ENCODE results near the gene ZNF439. TPM values are rescaled to one million over a fixed set of nuclear protein-coding genes. Genes with fewer than 3 reads are reported as not detected.

ZNF439 gene
- total and polyA plus RNA-seq, 2 of the 13 experiments (the other 11 are each of a cell fraction or from before 2014, with no cell fraction given), result 2.9 to 4.9 TPM

DNA sequence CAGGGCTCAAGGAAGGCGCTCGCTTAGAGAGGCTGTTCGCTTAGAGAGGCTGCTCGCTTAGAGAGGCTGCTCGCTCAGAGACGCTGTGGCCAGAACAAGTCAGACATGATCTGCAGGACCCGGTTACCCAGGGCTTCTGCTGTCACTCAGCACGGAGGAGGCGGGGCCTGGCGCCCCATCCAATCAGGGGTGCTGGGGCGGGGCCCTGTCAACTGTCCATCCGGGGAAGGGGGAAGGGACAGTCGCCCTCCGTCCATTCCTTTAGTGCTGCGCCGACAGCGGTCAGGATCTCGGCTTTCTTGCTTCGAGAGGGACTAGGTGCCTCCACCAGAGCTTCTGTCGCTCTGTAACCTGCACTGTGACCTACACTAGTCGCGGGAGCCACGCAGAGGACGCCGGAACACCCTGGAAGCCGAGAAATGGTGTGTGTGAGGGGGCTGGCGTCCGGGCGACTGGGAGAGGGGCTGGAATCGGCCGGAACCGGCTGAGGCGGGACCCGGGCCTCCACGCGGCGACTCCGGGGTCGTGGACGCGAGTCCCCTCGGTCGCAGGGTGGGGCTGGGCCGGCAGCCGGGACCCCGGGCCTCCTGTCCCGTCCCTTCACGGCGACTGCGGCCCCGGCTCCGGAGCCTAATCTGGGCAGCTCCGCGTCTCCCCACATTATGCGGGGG, 34.4 kb upstream of the ZNF439 start, which contains the start of gene ZNF440 (continued):
- TF ChIP-seq, protein P1, sequence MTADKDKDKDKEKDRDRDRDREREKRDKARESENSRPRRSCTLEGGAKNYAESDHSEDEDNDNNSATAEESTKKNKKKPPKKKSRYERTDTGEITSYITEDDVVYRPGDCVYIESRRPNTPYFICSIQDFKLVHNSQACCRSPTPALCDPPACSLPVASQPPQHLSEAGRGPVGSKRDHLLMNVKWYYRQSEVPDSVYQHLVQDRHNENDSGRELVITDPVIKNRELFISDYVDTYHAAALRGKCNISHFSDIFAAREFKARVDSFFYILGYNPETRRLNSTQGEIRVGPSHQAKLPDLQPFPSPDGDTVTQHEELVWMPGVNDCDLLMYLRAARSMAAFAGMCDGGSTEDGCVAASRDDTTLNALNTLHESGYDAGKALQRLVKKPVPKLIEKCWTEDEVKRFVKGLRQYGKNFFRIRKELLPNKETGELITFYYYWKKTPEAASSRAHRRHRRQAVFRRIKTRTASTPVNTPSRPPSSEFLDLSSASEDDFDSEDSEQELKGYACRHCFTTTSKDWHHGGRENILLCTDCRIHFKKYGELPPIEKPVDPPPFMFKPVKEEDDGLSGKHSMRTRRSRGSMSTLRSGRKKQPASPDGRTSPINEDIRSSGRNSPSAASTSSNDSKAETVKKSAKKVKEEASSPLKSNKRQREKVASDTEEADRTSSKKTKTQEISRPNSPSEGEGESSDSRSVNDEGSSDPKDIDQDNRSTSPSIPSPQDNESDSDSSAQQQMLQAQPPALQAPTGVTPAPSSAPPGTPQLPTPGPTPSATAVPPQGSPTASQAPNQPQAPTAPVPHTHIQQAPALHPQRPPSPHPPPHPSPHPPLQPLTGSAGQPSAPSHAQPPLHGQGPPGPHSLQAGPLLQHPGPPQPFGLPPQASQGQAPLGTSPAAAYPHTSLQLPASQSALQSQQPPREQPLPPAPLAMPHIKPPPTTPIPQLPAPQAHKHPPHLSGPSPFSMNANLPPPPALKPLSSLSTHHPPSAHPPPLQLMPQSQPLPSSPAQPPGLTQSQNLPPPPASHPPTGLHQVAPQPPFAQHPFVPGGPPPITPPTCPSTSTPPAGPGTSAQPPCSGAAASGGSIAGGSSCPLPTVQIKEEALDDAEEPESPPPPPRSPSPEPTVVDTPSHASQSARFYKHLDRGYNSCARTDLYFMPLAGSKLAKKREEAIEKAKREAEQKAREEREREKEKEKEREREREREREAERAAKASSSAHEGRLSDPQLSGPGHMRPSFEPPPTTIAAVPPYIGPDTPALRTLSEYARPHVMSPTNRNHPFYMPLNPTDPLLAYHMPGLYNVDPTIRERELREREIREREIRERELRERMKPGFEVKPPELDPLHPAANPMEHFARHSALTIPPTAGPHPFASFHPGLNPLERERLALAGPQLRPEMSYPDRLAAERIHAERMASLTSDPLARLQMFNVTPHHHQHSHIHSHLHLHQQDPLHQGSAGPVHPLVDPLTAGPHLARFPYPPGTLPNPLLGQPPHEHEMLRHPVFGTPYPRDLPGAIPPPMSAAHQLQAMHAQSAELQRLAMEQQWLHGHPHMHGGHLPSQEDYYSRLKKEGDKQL (CRISPR knock-in tag; IDR thresholded peaks at IDR 0.05; ENCODE audit: low read depth), result no peak
- peak; percentile 52; the same call in 1 of the 2 replicates for TF ChIP-seq SALL2 (CRISPR knock-in tag; IDR thresholded peaks at IDR 0.05)
- no peak for TF ChIP-seq CEBPB (IDR thresholded peaks at IDR 0.05; ENCODE audit: borderline replicate concordance, low read depth, low read length)
- no peak; the same call in 1 of the 2 replicates for TF ChIP-seq BRD4 (CRISPR knock-in tag; IDR thresholded peaks at IDR 0.05)
- TF ChIP-seq ZFP37 (CRISPR knock-in tag; IDR thresholded peaks at IDR 0.05; ENCODE audit: borderline replicate concordance), result no peak
- no peak for TF ChIP-seq SRF (IDR thresholded peaks at IDR 0.05; ENCODE audit: low read depth, low read length)
- TF ChIP-seq ZNF563 (CRISPR knock-in tag; IDR thresholded peaks at IDR 0.05), result peak; percentile 47; the same call in 1 of the 2 replicates
- no peak for TF ChIP-seq ARNTL (CRISPR knock-in tag; IDR thresholded peaks at IDR 0.05)
- TF ChIP-seq, protein P2, sequence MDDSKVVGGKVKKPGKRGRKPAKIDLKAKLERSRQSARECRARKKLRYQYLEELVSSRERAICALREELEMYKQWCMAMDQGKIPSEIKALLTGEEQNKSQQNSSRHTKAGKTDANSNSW (CRISPR knock-in tag; IDR thresholded peaks at IDR 0.05; ENCODE audit: borderline replicate concordance), result no peak; the same call in 1 of the 2 replicates
- TF ChIP-seq BRF2 (CRISPR knock-in tag; IDR thresholded peaks at IDR 0.05), result no peak
- TF ChIP-seq, protein P3, sequence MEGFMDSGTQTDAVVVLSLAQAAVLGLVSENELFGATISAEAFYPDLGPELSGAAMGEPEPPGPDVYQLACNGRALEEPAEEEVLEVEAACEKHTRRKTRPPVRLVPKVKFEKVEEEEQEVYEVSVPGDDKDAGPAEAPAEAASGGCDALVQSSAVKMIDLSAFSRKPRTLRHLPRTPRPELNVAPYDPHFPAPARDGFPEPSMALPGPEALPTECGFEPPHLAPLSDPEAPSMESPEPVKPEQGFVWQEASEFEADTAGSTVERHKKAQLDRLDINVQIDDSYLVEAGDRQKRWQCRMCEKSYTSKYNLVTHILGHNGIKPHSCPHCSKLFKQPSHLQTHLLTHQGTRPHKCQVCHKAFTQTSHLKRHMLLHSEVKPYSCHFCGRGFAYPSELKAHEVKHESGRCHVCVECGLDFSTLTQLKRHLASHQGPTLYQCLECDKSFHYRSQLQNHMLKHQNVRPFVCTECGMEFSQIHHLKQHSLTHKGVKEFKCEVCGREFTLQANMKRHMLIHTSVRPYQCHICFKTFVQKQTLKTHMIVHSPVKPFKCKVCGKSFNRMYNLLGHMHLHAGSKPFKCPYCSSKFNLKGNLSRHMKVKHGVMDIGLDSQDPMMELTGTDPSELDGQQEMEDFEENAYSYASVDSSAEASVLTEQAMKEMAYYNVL (CRISPR knock-in tag; IDR thresholded peaks at IDR 0.05; ENCODE audit: borderline replicate concordance), result 0 out of 2 replicates have a peak, but pooled peaks have one; percentile 66
- TF ChIP-seq, protein P4, sequence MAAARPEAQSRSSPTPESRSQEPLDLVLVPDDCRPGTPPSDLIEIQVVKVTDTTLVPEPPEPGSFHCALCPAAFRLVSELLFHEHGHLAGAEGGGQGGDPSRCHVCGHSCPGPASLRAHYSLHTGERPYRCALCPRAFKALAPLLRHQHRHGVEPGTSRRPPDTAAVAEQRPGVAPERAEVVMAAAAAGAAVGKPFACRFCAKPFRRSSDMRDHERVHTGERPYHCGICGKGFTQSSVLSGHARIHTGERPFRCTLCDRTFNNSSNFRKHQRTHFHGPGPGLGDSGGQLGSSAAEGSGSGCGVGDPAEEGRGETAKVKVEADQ (CRISPR knock-in tag; IDR thresholded peaks at IDR 0.05; ENCODE audit: borderline replicate concordance), result peak; percentile 67
- no peak for TF ChIP-seq CCAR2 (optimal IDR thresholded peaks at IDR 0.05; ENCODE audit: low read depth, low read length)
- peak; percentile 57 for TF ChIP-seq ETV5 (CRISPR knock-in tag; IDR thresholded peaks at IDR 0.05; ENCODE audit: borderline replicate concordance)
- TF ChIP-seq ETV6 (CRISPR knock-in tag; conservative IDR thresholded peaks at IDR 0.05), result no peak; the same call in 1 of the 2 replicates
- TF ChIP-seq ZNF607 (CRISPR knock-in tag; IDR thresholded peaks at IDR 0.05; ENCODE audit: borderline replicate concordance), result peak; percentile 82
- no peak for TF ChIP-seq ZBTB46 (CRISPR knock-in tag; IDR thresholded peaks at IDR 0.05; ENCODE audit: borderline replicate concordance)
